Stimulated activated CD4-positive, alpha-beta T cell treated with anti-CD3 and anti-CD28 coated beads, TNF-alpha, amount 100 ng/mL, for 24 hours (primary cell): ENCODE results near the gene IFNGR1.
"Not testable (repeated sequence)": the region's sequence is repeated elsewhere in the genome, so short reads cannot be mapped to it uniquely, and the experiment has no call there.

Experiments
- DNase-seq, 3 experiments: peaks; one replicate each; pipeline ENCODE4 v3.0.0-alpha.2; 2020; ENCODE audit warnings: low read depth in 3 of 3

Gene IFNGR1

GRCh38 chr6:137218917-137219663 lies at the start of gene IFNGR1:
TSS of gene IFNGR1 (minus strand) at chr6:137219385. CDS start at chr6:137219327, 58 bp downstream.
- DNase-seq: peak; percentile 92 to 97 (median 96)

GRCh38 chr6:137268911-137269310 lies 49.7 kb upstream of the IFNGR1 start:
- DNase-seq: no peak

- no peak for DNase-seq
Measured at GRCh38 chr6:137266309-137266586, 47.1 kb upstream of the IFNGR1 start.

- no peak for DNase-seq
Measured at GRCh38 chr6:137265561-137266308, 46.5 kb upstream of the IFNGR1 start.

GRCh38 chr6:137264311-137265075 lies 45.3 kb upstream of the IFNGR1 start:
- no peak for DNase-seq

- DNase-seq: no peak
Measured at GRCh38 chr6:137261761-137262160, 42.6 kb upstream of the IFNGR1 start.

GRCh38 chr6:137261361-137261760 lies 42.2 kb upstream of the IFNGR1 start:
- no peak for DNase-seq

GRCh38 chr6:137260217-137260616 lies 41.0 kb upstream of the IFNGR1 start:
- no peak for DNase-seq

- no peak for DNase-seq
Measured at GRCh38 chr6:137259349-137259748, 40.2 kb upstream of the IFNGR1 start.

- no peak for DNase-seq
Measured at GRCh38 chr6:137258170-137258569, 39.0 kb upstream of the IFNGR1 start.

GRCh38 chr6:137256350-137257103 lies 37.3 kb upstream of the IFNGR1 start:
- no peak for DNase-seq

- no peak for DNase-seq
Measured at GRCh38 chr6:137254966-137255365, 35.8 kb upstream of the IFNGR1 start.

- DNase-seq: not testable (repeated sequence)
Measured at GRCh38 chr6:137254430-137254829, 35.2 kb upstream of the IFNGR1 start.

- DNase-seq: no peak
Measured at GRCh38 chr6:137248702-137249101, 29.5 kb upstream of the IFNGR1 start.

- no peak for DNase-seq
Measured at GRCh38 chr6:137247724-137248123, 28.5 kb upstream of the IFNGR1 start.

- no peak for DNase-seq
Measured at GRCh38 chr6:137246791-137247202, 27.6 kb upstream of the IFNGR1 start.

GRCh38 chr6:137246164-137246563 lies 27.0 kb upstream of the IFNGR1 start:
- DNase-seq: no peak

GRCh38 chr6:137241481-137242038 lies 22.4 kb upstream of the IFNGR1 start:
- DNase-seq: no peak

GRCh38 chr6:137240168-137240567 lies 21.0 kb upstream of the IFNGR1 start:
- no peak for DNase-seq

GRCh38 chr6:137237413-137238170 lies 18.4 kb upstream of the IFNGR1 start:
- DNase-seq: no peak
